Transverse colon (tissue), 4 donors: ENCODE results near the gene FGF1.

Experiments used
- CTCF ChIP-seq, 5 experiments: fragments of 200-600 bp in 3 of 5; fragments of 450-650 bp in 2 of 5; sonication (generic) in 3 of 5; IDR thresholded peaks; 1 replicate in 2 of 5; 2 replicates in 3 of 5; pipeline ENCODE4 v1.5.1; 2016 to 2017; ENCODE audit warnings: antibody characterized with exemption in 5 of 5, inconsistent platforms in 3 of 5, mild to moderate bottlenecking in 2 of 5, moderate library complexity in 1 of 5
- EP300 ChIP-seq: sonication (generic); formaldehyde crosslinking; IDR thresholded peaks from one replicate; pipeline ENCODE4 v1.6.1; 2017; ENCODE audit warnings: antibody characterized with exemption, low read depth
- POLR2A ChIP-seq: fragments of 450-650 bp; IDR thresholded peaks from one replicate; pipeline ENCODE4 v1.6.1; 2016; ENCODE audit warnings: antibody characterized with exemption, mild to moderate bottlenecking, moderate library complexity
- POLR2AphosphoS5 ChIP-seq, 3 donors: sonication (generic); formaldehyde crosslinking; IDR thresholded peaks; one replicate each; pipeline ENCODE4 v1.6.1; 2016; ENCODE audit warnings: antibody characterized with exemption in 3 of 3

GRCh38 chr5:142657446-142657845, 28.4 kb downstream of the FGF1 start:
- TF ChIP-seq CTCF (IDR thresholded peaks at IDR 0.05): no peak
- no peak for TF ChIP-seq POLR2A
- TF ChIP-seq EP300: no peak
- no peak for TF ChIP-seq POLR2AphosphoS5 (IDR thresholded peaks at IDR 0.05)
